Testis (tissue), 2 donors: Measurements from ENCODE around the gene FOXK2.

ENCODE experiments used
- POLR2A ChIP-seq: fragments of 450-650 bp; IDR thresholded peaks from one replicate; pipeline ENCODE4 v1.6.1; 2017; ENCODE audit warnings: antibody characterized with exemption, mild to moderate bottlenecking, moderate library complexity
- TF ChIP-seq, protein P1 (sequence below), 3 experiments: fragments of 450-650 bp in 2 of 3; fragments of 200-600 bp in 1 of 3; sonication (generic) in 1 of 3; IDR thresholded peaks; one replicate each; pipeline ENCODE4 v1.5.1; 2016 to 2019; ENCODE audit warnings: antibody characterized with exemption in 3 of 3, mild to moderate bottlenecking in 2 of 3, moderate library complexity in 1 of 3

DNA sequence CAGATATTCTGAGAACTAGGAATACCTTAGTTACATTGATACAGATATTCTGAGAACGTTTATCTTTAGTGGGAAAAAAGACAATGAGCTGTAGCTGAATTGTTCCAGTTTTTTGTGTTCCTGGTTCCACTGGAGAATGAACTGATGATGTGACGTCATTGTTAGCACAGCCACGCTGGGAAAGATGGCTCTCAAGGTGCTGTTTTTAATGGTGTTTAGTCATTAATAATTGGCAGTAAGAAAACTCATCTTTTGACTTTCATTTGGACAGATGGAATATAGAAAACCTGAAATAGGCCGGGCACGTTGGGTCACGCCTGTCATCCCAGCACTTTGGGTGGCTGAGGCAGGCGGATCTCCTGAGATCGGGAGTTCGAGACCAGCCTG is 10.4 kb downstream of the FOXK2 start:
- TF ChIP-seq, protein P1, sequence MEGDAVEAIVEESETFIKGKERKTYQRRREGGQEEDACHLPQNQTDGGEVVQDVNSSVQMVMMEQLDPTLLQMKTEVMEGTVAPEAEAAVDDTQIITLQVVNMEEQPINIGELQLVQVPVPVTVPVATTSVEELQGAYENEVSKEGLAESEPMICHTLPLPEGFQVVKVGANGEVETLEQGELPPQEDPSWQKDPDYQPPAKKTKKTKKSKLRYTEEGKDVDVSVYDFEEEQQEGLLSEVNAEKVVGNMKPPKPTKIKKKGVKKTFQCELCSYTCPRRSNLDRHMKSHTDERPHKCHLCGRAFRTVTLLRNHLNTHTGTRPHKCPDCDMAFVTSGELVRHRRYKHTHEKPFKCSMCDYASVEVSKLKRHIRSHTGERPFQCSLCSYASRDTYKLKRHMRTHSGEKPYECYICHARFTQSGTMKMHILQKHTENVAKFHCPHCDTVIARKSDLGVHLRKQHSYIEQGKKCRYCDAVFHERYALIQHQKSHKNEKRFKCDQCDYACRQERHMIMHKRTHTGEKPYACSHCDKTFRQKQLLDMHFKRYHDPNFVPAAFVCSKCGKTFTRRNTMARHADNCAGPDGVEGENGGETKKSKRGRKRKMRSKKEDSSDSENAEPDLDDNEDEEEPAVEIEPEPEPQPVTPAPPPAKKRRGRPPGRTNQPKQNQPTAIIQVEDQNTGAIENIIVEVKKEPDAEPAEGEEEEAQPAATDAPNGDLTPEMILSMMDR (IDR thresholded peaks at IDR 0.05) = no peak
- TF ChIP-seq POLR2A = no peak
